ENCODE results near the gene NPDC1.

The NPDC1 gene

DNA sequence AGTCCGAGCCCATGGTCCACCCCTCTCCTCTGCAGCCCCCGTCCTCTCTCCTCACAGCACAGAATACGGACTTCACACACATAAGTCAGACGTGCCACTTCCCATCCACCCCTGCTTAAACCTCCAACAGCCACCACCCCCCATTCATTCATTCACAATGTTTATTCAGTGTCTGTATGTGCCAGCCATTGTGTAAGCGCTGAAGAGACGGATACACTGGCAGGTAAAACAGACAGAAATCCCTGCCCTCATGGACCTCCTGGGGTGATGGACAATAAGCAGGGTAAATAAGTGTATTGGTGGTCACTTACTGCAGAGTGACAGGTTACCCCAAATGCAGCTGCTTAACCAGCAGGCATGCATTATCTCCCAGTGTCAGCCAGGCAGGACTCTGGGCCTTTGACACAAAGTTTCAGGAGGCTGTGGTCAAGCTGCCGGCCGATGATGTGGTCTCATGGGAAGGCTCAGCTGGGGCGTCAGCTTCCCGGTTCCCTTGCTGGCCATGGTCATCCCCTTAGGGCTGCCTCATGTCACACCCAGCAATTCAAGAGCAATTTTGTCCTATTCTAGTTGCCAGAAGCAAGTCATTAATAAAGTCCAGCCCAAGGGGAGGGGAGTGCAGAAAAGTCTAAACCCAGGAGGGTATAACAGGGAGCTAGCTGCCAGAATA, 55.6 kb downstream of the NPDC1 start:
- DNase-seq = no peak
